ENCODE results near the gene ZSCAN5A. TPM values are rescaled to one million over a fixed set of nuclear protein-coding genes. Genes with fewer than 3 reads are reported as not detected.

ZSCAN5A gene, protein sequence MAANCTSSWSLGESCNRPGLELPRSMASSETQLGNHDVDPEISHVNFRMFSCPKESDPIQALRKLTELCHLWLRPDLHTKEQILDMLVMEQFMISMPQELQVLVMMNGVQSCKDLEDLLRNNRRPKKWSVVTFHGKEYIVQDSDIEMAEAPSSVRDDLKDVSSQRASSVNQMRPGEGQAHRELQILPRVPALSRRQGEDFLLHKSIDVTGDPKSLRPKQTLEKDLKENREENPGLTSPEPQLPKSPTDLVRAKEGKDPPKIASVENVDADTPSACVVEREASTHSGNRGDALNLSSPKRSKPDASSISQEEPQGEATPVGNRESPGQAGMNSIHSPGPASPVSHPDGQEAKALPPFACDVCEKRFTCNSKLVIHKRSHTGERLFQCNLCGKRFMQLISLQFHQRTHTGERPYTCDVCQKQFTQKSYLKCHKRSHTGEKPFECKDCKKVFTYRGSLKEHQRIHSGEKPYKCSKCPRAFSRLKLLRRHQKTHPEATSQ
- 6.0 to 9.0 TPM (median 8.0 TPM) in 5 replicates for total RNA-seq (2022; extraction: Qiagen RNA extraction)

DNA sequence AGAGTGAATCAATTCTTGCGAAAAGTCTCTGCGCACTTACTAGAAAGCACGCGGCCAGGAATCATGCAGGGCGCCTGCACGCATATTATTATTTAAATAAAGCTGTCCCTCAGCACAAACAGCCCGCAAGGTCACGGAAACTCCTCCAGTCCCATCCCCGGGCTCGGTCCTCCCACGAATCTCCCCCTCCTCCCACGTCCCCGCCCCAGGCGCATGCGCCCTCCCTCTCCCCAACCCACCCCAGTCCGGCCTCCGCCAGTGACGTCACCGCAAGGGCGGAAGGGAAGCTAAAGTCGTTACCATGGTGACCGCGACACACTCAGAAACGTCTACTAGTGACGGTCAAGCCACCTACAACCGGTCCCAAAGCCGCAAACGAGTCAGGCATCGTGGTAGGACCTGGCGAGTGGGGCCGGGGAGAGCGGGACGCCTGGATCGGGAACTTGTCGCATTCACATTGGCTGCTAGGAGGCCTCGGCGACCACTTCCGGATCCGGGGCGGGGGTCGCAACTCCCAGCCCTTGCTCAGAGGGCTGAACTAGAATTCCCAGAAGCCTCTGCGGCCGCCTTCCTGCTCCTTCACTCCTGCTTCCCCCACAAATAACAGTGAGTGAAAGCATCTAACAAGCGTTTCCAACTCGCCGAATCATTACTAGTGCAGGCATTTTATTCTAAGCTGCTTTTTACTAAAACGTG lies at the start of gene ZSCAN5A:
Gene ZSCAN5A (minus strand): TSS at position 459 of the 696 bp plus-strand sequence. CDS start 89,793 bp downstream, outside the sequence.

DNA sequence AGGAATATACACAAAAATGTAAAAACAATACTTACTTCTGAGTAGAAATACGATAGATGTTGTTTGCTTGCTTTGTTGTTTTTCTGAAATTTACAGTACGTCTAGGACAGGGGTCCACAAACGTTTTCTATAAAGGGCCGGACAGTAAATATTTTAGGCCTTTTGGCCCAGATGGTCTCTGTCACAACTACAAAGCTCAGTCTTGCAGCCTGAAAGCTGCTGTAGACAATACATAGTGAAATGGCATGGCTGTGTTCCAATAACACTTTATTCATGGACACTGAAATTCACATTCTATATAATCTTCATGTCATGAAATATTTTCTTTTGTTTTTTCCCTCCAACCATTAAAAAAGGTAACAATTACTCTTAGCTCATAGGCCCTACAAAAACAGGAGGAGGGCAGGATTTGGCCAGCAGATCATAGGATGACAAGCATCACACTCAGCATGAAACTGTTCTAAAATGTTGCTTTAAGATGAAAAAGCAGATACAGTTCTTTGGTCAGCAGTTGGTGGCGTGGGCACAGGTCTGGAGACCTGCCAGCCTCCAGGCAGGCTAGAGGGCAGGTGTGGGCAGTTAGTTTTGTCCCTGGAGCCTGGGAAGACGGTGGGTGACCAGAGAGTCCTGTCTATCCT lies 42.4 kb downstream of the ZSCAN5A start, which contains the start of gene EDDM13:
Gene EDDM13 (plus strand): TSS at position 588 of the 638 bp plus-strand sequence. CDS start 87 bp downstream, outside the sequence.

DNA sequence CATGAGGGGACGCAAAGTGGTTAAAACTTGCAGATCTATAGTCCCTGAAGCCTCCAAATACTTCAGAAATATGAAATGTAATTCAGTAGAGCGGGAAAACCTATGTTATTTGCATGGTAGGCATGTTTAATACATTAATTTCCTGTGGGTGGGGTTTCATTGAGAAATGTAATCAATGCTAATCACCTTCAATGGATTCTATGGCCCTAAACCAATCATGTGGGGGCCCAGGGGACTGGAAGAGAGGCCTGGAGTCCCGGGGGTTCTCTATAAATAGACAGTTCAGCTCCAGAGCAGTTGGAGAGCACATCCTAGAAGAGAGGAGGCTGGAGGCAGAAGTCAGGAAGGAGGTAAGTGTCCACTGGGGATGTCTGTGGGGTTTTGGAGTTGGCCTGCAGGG lies 112.7 kb downstream of the ZSCAN5A start, which contains the start of gene ZSCAN5C:
Gene ZSCAN5C (plus strand): TSS at position 301 of the 400 bp plus-strand sequence. CDS start 3,641 bp downstream, outside the sequence.

DNA sequence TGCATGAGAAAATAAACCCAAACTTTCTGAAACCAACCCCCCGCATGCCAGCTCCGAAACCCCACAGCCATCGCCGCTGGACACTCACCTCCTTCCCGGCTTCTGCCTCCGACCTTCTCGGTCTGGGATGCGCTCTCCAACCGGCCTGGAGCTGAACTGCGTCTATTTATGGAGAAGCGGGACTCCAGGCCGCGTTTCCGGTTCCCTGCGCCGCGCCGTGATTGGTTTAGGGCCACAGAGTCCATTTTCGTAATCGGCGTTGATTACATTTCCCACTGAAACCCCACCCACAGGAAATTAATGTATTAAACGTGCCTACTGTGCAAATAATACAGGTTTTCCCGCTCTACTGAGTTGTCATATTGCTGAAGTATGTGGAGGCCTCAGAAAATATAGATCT lies 117.0 kb downstream of the ZSCAN5A start, which contains the start of gene ZSCAN5B:
Gene ZSCAN5B (minus strand): TSS at position 138 of the 400 bp plus-strand sequence. CDS start 4,731 bp downstream, outside the sequence.

DNA sequence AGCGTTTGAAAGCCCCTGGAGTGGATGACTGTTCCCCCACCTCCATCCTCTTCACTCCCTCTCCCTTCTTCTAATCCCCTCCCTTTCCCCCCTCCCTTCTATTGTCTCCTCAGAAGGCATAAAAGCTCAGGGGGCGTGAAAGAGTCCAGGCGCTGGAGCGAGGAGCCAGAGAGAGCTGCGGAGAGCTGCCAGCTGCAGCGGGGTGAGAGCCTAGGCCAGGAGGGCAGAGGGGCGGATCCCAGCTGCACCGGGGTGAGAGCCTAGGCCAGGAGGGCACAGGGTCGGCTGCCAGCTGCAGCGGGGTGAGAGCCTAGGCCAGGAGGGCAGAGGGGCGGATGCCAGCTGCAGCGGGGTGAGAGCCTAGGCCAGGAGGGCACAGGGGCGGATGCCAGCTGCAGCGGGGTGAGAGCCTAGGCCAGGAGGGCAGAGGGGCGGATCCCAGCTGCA lies 138.8 kb downstream of the ZSCAN5A start, which contains the start of gene GALP:
Gene GALP (plus strand): TSS at position 148 of the 447 bp plus-strand sequence. CDS start 1,101 bp downstream, outside the sequence.

Other genes with a start within 250 kb of the ZSCAN5A start
- gene ZNF787, start 193.5 kb downstream of the ZSCAN5A start, total RNA-seq (2022; extraction: Qiagen RNA extraction): 25.4 to 52.9 TPM (median 48.0 TPM) in 5 replicates
- 17.3 to 31.6 TPM (median 30.1 TPM) in 5 replicates for gene ZNF444, start 173.6 kb downstream of the ZSCAN5A start, total RNA-seq (2022; extraction: Qiagen RNA extraction)
- gene GALP, start 138.8 kb downstream of the ZSCAN5A start, total RNA-seq (2022; extraction: Qiagen RNA extraction): not detected in 5 replicates
- gene ZSCAN5B, start 117.1 kb downstream of the ZSCAN5A start, total RNA-seq (2022; extraction: Qiagen RNA extraction): 0.05 TPM in 1 of 5 replicates, not detected in the others
- gene ZSCAN5C, start 112.6 kb downstream of the ZSCAN5A start, total RNA-seq (2022; extraction: Qiagen RNA extraction): not detected in 5 replicates
- not detected in 5 replicates for gene EDDM13, start 42.1 kb downstream of the ZSCAN5A start, total RNA-seq (2022; extraction: Qiagen RNA extraction)
- gene ZNF582, start 78.7 kb upstream of the ZSCAN5A start, total RNA-seq (2022; extraction: Qiagen RNA extraction): 0.78 to 1.4 TPM (median 0.84 TPM) in 5 replicates
- 1.4 to 2.3 TPM (median 1.9 TPM) in 5 replicates for gene ZNF583, start 89.5 kb upstream of the ZSCAN5A start, total RNA-seq (2022; extraction: Qiagen RNA extraction)
- gene ZNF667, start 162.5 kb upstream of the ZSCAN5A start, total RNA-seq (2022; extraction: Qiagen RNA extraction): not detected in 5 replicates
- 0.02 to 0.06 TPM (median 0.04 TPM) in 3 of 5 replicates, not detected in the others for gene ZNF471, start 193.0 kb upstream of the ZSCAN5A start, total RNA-seq (2022; extraction: Qiagen RNA extraction)
- gene ZFP28, start 224.1 kb upstream of the ZSCAN5A start, total RNA-seq (2022; extraction: Qiagen RNA extraction): 2.9 to 4.1 TPM (median 3.7 TPM) in 5 replicates